Measurements from ENCODE around the gene DUSP7. TPM values are rescaled to one million over a fixed set of nuclear protein-coding genes. Genes with fewer than 3 reads are reported as not detected.

The DUSP7 gene
- total RNA-seq, 1 donor from 2014 or later, result 21.7 TPM

- Mint-ChIP-seq H3K4me3 (ENCODE audit: unreplicated experiment) (no peak overlapping the region), H3K27me3 (ENCODE audit: unreplicated experiment) (peaks cover 10% of the 10 kb centered on the region), H3K4me1 (ENCODE audit: unreplicated experiment) (peaks cover 45% of the 10 kb centered on the region), H3K27ac (ENCODE audit: unreplicated experiment) (no peak overlapping the region), H3K36me3 (ENCODE audit: low read depth, unreplicated experiment) (no peaks in the 10 kb centered on the region), H3K9me3 (ENCODE audit: unreplicated experiment) (no peaks in the 10 kb centered on the region)
- no peak for DNase-seq (ENCODE audit: low spot score)
- TF ChIP-seq, protein P1, sequence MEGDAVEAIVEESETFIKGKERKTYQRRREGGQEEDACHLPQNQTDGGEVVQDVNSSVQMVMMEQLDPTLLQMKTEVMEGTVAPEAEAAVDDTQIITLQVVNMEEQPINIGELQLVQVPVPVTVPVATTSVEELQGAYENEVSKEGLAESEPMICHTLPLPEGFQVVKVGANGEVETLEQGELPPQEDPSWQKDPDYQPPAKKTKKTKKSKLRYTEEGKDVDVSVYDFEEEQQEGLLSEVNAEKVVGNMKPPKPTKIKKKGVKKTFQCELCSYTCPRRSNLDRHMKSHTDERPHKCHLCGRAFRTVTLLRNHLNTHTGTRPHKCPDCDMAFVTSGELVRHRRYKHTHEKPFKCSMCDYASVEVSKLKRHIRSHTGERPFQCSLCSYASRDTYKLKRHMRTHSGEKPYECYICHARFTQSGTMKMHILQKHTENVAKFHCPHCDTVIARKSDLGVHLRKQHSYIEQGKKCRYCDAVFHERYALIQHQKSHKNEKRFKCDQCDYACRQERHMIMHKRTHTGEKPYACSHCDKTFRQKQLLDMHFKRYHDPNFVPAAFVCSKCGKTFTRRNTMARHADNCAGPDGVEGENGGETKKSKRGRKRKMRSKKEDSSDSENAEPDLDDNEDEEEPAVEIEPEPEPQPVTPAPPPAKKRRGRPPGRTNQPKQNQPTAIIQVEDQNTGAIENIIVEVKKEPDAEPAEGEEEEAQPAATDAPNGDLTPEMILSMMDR (IDR thresholded peaks at IDR 0.05; ENCODE audit: unreplicated experiment), result no peak
Observed at GRCh38 chr3:52023101-52023770, 33.1 kb downstream of the DUSP7 start.

- H3K9me3 Mint-ChIP-seq (ENCODE audit: unreplicated experiment), result no peaks in the 10 kb centered on the region
- H3K36me3 Mint-ChIP-seq (ENCODE audit: low read depth, unreplicated experiment), result no peaks in the 10 kb centered on the region
- DNase-seq (ENCODE audit: low spot score), result no peak
- TF ChIP-seq, protein P1 (IDR thresholded peaks at IDR 0.05; ENCODE audit: unreplicated experiment), result no peak
- H3K4me1 Mint-ChIP-seq (ENCODE audit: unreplicated experiment), result peaks cover 45% of the 10 kb centered on the region
- H3K27me3 Mint-ChIP-seq (ENCODE audit: unreplicated experiment), result peaks cover 10% of the 10 kb centered on the region
- no peak overlapping the region for H3K27ac Mint-ChIP-seq (ENCODE audit: unreplicated experiment)
- H3K4me3 Mint-ChIP-seq (ENCODE audit: unreplicated experiment), result no peak overlapping the region
Observed at GRCh38 chr3:52022323-52023100, 33.9 kb downstream of the DUSP7 start.

GRCh38 chr3:52021489-52022268 is 34.7 kb downstream of the DUSP7 start:
- Mint-ChIP-seq H3K4me1 (ENCODE audit: unreplicated experiment) (peaks cover 49% of the 10 kb centered on the region), H3K4me3 (ENCODE audit: unreplicated experiment) (peak overlapping the region; percentile 5), H3K27ac (ENCODE audit: unreplicated experiment) (no peak overlapping the region), H3K36me3 (ENCODE audit: low read depth, unreplicated experiment) (no peaks in the 10 kb centered on the region), H3K9me3 (ENCODE audit: unreplicated experiment) (no peaks in the 10 kb centered on the region), H3K27me3 (ENCODE audit: unreplicated experiment) (peaks cover 10% of the 10 kb centered on the region)
- DNase-seq (ENCODE audit: low spot score), result no peak
- TF ChIP-seq, protein P1 (IDR thresholded peaks at IDR 0.05; ENCODE audit: unreplicated experiment), result no peak

- Mint-ChIP-seq H3K4me1 (ENCODE audit: unreplicated experiment) (peaks cover 45% of the 10 kb centered on the region), H3K36me3 (ENCODE audit: low read depth, unreplicated experiment) (no peaks in the 10 kb centered on the region), H3K4me3 (ENCODE audit: unreplicated experiment) (no peak overlapping the region)
Observed at GRCh38 chr3:52020796-52021195, 35.6 kb downstream of the DUSP7 start.

More at GRCh38 chr3:52020796-52021195, 35.6 kb downstream of the DUSP7 start:
- Mint-ChIP-seq H3K9me3 (ENCODE audit: unreplicated experiment) (no peaks in the 10 kb centered on the region), H3K27ac (ENCODE audit: unreplicated experiment) (no peak overlapping the region), H3K27me3 (ENCODE audit: unreplicated experiment) (peaks cover 5% of the 10 kb centered on the region)
- TF ChIP-seq, protein P1 (IDR thresholded peaks at IDR 0.05; ENCODE audit: unreplicated experiment), result no peak
- no peak for DNase-seq (ENCODE audit: low spot score)

Data from endothelial cell (in vitro differentiated cells).